Testis (tissue), 3 donors: ENCODE measurements around the gene PCBP2. TPM values are rescaled to one million over a fixed set of nuclear protein-coding genes. Genes with fewer than 3 reads are reported as not detected.

Source experiments
- DNase-seq: peaks from one replicate; pipeline ENCODE4 v3.0.0-alpha.2; 2019
- H3K27ac ChIP-seq, 2 donors: fragments of 200-600 bp; sonication (generic); one replicate each; pipeline ENCODE4 v1.5.1; 2019
- H3K27me3 ChIP-seq: fragments of 200-600 bp; sonication (generic); one replicate; pipeline ENCODE4 v1.5.1; 2019
- H3K36me3 ChIP-seq: fragments of 200-600 bp; sonication (generic); one replicate; pipeline ENCODE4 v1.5.1; 2017; ENCODE audit warnings: low read depth; ENCODE audit errors: missing control alignments
- H3K4me1 ChIP-seq: fragments of 200-600 bp; sonication (generic); one replicate; pipeline ENCODE4 v1.5.1; 2019
- H3K4me3 ChIP-seq, 2 donors: fragments of 200-600 bp; sonication (generic); one replicate each; pipeline ENCODE4 v1.5.1; 2017 to 2019
- H3K9me3 ChIP-seq: fragments of 200-600 bp; sonication (generic); one replicate; pipeline ENCODE4 v1.5.1; 2017
- POLR2A ChIP-seq: fragments of 450-650 bp; IDR thresholded peaks from one replicate; pipeline ENCODE4 v1.6.1; 2017; ENCODE audit warnings: antibody characterized with exemption, mild to moderate bottlenecking, moderate library complexity
- WGBS, 2 donors: methylation state at CpG; one replicate each; pipeline ENCODE4 v1.1.5; 2018; 5-methylcytosine and 5-hydroxymethylcytosine counted together
- intact Hi-C: fragments of 100-400 bp; cut with DNase I; formaldehyde crosslinking; loops from one replicate; pipeline ENCODE4 v1.15.1; 2023; ENCODE audit warnings: low total_unique reads
- polyA plus RNA-seq: library from polyadenylated mRNA; stranded (reverse); fragments of 350-450 nt; fragmentation: Illumina TruSeq; extraction: RNeasy Lipid Tissue Mini Kit (QIAGEN cat#74804); gene quantifications from one replicate; pipeline ENCODE4 v1.2.3, GENCODE V29; 2014; ENCODE audit warnings: low read depth, low replicate concordance; ENCODE audit not compliant: insufficient read depth
- total RNA-seq, 2 donors: library from RNA; depleted of rRNA; stranded (reverse); fragments of >200 nt; gene quantifications; one replicate each; pipeline ENCODE4 v1.2.3, GENCODE V29; 2016
- TF ChIP-seq, protein P1 (sequence below), 3 experiments: fragments of 450-650 bp in 2 of 3; fragments of 200-600 bp in 1 of 3; sonication (generic) in 1 of 3; IDR thresholded peaks; one replicate each; pipeline ENCODE4 v1.5.1; 2016 to 2019; ENCODE audit warnings: antibody characterized with exemption in 3 of 3, mild to moderate bottlenecking in 2 of 3, moderate library complexity in 1 of 3

The PCBP2 gene
- total and polyA plus RNA-seq, 3 donors from 2014 or later: 553 to 1,065 (median 632) TPM

DNA sequence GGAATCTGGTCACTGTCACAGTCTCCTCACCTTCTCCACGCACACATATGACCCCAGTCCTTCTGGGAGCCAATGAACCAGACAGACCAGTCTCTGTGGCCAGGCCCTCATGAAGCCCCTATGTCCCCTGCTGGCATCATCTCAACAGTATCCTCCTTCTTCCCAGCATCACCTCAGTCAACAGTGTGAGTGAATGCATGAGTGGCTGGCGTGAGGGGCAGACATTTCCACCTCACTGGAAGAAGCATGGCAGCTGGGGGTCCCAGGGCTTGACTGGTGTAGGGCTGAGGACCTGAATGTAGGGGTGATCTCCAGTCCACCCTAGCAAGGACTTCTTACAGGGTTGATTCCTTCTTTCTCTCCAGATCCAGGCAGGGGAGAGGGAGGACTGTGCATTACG is 45.6 kb downstream of the PCBP2 start:
- no peak for TF ChIP-seq POLR2A
- TF ChIP-seq, protein P1, sequence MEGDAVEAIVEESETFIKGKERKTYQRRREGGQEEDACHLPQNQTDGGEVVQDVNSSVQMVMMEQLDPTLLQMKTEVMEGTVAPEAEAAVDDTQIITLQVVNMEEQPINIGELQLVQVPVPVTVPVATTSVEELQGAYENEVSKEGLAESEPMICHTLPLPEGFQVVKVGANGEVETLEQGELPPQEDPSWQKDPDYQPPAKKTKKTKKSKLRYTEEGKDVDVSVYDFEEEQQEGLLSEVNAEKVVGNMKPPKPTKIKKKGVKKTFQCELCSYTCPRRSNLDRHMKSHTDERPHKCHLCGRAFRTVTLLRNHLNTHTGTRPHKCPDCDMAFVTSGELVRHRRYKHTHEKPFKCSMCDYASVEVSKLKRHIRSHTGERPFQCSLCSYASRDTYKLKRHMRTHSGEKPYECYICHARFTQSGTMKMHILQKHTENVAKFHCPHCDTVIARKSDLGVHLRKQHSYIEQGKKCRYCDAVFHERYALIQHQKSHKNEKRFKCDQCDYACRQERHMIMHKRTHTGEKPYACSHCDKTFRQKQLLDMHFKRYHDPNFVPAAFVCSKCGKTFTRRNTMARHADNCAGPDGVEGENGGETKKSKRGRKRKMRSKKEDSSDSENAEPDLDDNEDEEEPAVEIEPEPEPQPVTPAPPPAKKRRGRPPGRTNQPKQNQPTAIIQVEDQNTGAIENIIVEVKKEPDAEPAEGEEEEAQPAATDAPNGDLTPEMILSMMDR (IDR thresholded peaks at IDR 0.05): no peak
- Histone ChIP-seq H3K27me3 (no peaks in the 10 kb centered on the region), H3K36me3 (no peaks in the 10 kb centered on the region), H3K4me1 (peaks cover 49% of the 10 kb centered on the region), H3K4me3 (no peak overlapping the region), H3K27ac (no peak overlapping the region), H3K9me3 (no peaks in the 10 kb centered on the region)
- intact Hi-C loops: no loop called here
- 91 to 94% methylated on average over 2 to 3 of the region's 3 CpGs for WGBS, 2 donors
- no peak for DNase-seq

DNA sequence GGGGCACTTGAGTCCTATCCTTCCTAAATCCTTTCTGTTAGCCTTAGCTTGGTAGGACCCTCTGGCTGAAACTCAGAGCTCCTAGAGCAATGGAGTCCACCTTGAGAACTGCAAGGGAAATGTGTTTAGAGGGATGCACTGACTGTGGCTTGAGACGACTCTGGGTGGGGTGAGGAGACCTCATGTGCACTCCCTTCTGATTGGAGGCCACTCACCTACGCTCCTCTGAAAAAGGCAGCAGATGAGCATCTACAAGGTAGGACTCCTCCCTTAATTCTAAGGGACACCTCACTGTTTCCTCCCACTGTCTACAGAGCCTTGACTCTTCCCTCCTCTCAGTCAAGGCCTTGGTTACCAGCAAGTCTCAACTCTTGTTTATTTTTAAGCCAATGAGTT is 46.3 kb downstream of the PCBP2 start:
- H3K36me3 ChIP-seq: no peaks in the 10 kb centered on the region
- TF ChIP-seq, protein P1 (IDR thresholded peaks at IDR 0.05): no peak
- TF ChIP-seq POLR2A: no peak
- H3K4me3 ChIP-seq: no peak overlapping the region
- 49 to 83% methylated on average over 2 of the region's 2 CpGs for WGBS, 2 donors
- H3K27me3 ChIP-seq: no peaks in the 10 kb centered on the region
- intact Hi-C loops: no loop called here
- DNase-seq: no peak
- H3K9me3 ChIP-seq: no peaks in the 10 kb centered on the region
- peaks cover 53% of the 10 kb centered on the region for H3K4me1 ChIP-seq
- peak overlapping the region; percentile 97 to 98 for H3K27ac ChIP-seq

DNA sequence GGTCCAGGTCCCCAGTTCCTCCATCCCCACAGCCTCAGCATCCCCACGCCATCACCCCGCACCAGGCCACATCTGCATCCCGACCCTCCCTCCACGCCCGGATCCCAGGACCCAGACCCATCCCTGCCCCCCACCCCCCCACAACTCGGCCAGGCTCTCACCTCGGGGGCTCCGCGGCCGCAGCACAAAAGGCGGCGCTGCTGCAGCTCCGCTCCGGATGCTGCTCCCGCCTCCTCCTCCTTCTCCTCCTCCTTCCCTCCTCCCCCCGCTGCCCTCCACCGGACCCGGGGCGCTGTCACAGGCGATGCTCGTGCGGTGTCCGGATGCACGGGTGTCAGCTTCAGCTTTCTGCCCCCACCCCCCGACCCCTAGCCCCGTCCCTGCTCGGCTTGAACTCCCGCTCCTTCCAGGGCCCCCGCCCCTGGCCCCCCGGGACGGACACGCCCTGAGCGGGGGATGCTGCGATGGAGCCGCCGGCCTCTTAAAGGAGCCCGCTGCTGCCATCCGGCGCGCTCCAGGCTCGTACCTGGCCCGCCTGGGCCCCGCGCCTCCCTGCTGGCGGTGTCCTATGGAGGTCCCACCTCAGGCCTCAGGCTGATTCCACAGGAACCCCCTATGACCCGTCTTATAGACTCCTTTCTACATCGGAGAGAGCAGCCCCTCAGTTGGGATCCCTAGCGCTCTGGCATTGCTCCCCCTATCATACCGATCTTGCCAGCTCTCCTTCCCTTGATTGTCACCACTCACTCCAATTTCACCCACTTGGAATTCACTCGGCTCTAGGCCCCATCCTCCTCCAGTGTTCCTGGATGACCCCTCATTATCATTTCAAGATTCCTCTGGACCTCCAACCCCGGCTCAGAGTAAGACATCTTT is 47.6 kb downstream of the PCBP2 start, which contains the start of gene MAP3K12:
TSS of gene MAP3K12 (minus strand) at position 193 of the 876 bp plus-strand sequence. CDS start 12,067 bp downstream, outside the sequence.
- WGBS, 2 donors: 1% methylated on average over 13 to 50 of the region's 51 CpGs
- Histone ChIP-seq H3K9me3 (no peaks in the 10 kb centered on the region), H3K36me3 (no peaks in the 10 kb centered on the region), H3K4me3 (peak within 1 kb of the TSS; percentile 73 to 86), H3K27me3 (no peaks in the 10 kb centered on the region), H3K27ac (peak within 1 kb of the TSS; percentile 97 to 98), H3K4me1 (peaks cover 57% of the 10 kb centered on the region)
- DNase-seq: peak; percentile 78
- intact Hi-C loops: loop anchor here (10.0 kb wide), 2 partner anchors 45 to 175 kb away; partner anchors contain the start of genes AAAS and PCBP2
- TF ChIP-seq POLR2A: no peak
- TF ChIP-seq, protein P1 (IDR thresholded peaks at IDR 0.05): no peak

DNA sequence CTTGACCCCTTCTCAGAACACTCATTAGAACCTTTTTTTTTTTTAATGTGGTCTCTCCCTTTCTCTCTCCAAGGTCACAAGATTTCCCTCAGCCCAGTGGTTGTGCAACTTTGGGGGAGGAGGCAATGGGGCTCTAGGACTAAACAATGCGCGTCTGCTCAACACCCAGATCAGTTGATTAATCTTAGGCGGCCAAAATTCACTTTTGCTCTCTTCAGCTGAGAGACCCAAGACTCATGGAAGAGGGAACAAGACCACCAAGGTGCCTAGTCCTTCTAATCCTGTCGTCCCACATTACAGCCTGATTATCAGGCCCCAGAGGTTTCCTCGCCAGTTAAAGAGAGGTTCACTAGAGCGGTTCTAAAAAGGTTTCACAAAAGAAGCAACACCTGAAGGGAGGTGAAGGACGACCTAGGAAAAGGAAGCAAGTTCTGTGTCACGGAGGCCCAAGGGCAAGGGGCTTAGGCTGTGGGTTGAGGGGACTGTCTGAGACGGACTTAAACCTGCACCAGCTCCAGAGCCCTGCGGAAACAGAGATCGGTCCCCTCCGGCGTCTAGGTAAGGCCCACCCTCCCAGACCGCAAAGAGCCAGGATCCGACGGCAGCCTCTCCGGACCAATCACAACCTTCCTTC is 48.4 kb downstream of the PCBP2 start:
- peak overlapping the region; percentile 73 to 86 for H3K4me3 ChIP-seq
- 0% methylated on average over 10 to 17 of the region's 17 CpGs for WGBS, 2 donors
- peaks cover 64% of the 10 kb centered on the region for H3K4me1 ChIP-seq
- H3K9me3 ChIP-seq: no peaks in the 10 kb centered on the region
- H3K27ac ChIP-seq: peak overlapping the region; percentile 97 to 98
- DNase-seq: peak; percentile 71
- intact Hi-C loops: loop anchor here (10.0 kb wide), 2 partner anchors 45 to 175 kb away; partner anchors contain the start of genes AAAS and PCBP2
- H3K27me3 ChIP-seq: no peaks in the 10 kb centered on the region
- H3K36me3 ChIP-seq: no peaks in the 10 kb centered on the region
- TF ChIP-seq, protein P1 (IDR thresholded peaks at IDR 0.05): no peak
- peak; percentile 62 for TF ChIP-seq POLR2A
